Measurements from ENCODE around the gene EYS.

The EYS gene

GRCh38 chr6:65469650-65470049, 237.4 kb downstream of the EYS start:
- H3K27ac Mint-ChIP-seq, result no peak overlapping the region

GRCh38 chr6:65468307-65468706, 238.7 kb downstream of the EYS start:
- no peak for TF ChIP-seq CTCF (IDR thresholded peaks at IDR 0.05)
- Mint-ChIP-seq H3K27me3 (ENCODE audit: low read depth, poor library complexity) (peaks cover 6% of the 10 kb centered on the region), H3K9me3 (no peaks in the 10 kb centered on the region), H3K4me3 (no peak overlapping the region), H3K4me1 (no peaks in the 10 kb centered on the region), H3K36me3 (ENCODE audit: low read depth) (no peaks in the 10 kb centered on the region), H3K27ac (no peak overlapping the region)
- no peak for DNase-seq

More at GRCh38 chr6:65469650-65470049, 237.4 kb downstream of the EYS start:
- H3K27me3 Mint-ChIP-seq (ENCODE audit: low read depth, poor library complexity), result peaks cover 6% of the 10 kb centered on the region
- H3K4me3 Mint-ChIP-seq, result no peak overlapping the region
- no peaks in the 10 kb centered on the region for H3K9me3 Mint-ChIP-seq
- no peaks in the 10 kb centered on the region for H3K36me3 Mint-ChIP-seq (ENCODE audit: low read depth)
- H3K4me1 Mint-ChIP-seq, result no peaks in the 10 kb centered on the region
- TF ChIP-seq CTCF (IDR thresholded peaks at IDR 0.05), result no peak
- DNase-seq, result no peak

- TF ChIP-seq CTCF (IDR thresholded peaks at IDR 0.05), result no peak
- DNase-seq, result no peak
- H3K9me3 Mint-ChIP-seq, result no peaks in the 10 kb centered on the region
- H3K4me1 Mint-ChIP-seq, result peaks cover 5% of the 10 kb centered on the region
- no peak overlapping the region for H3K4me3 Mint-ChIP-seq
- H3K36me3 Mint-ChIP-seq (ENCODE audit: low read depth), result no peaks in the 10 kb centered on the region
- no peak overlapping the region for H3K27ac Mint-ChIP-seq
- H3K27me3 Mint-ChIP-seq (ENCODE audit: low read depth, poor library complexity), result peaks cover 7% of the 10 kb centered on the region
These were observed 245.9 kb downstream of the EYS start for GRCh38 chr6:65461121-65461520.

- no peaks in the 10 kb centered on the region for H3K27me3 Mint-ChIP-seq (ENCODE audit: low read depth, poor library complexity)
- no peaks in the 10 kb centered on the region for H3K4me1 Mint-ChIP-seq
- H3K4me3 Mint-ChIP-seq, result no peak overlapping the region
- no peaks in the 10 kb centered on the region for H3K9me3 Mint-ChIP-seq
- no peak for TF ChIP-seq CTCF (IDR thresholded peaks at IDR 0.05)
- no peak overlapping the region for H3K27ac Mint-ChIP-seq
- no peak for DNase-seq
- no peaks in the 10 kb centered on the region for H3K36me3 Mint-ChIP-seq (ENCODE audit: low read depth)
These were observed 254.7 kb downstream of the EYS start for GRCh38 chr6:65452333-65452732.

GRCh38 chr6:65450451-65450850, 256.6 kb downstream of the EYS start:
- DNase-seq, result no peak
- no peaks in the 10 kb centered on the region for H3K27me3 Mint-ChIP-seq (ENCODE audit: low read depth, poor library complexity)
- H3K4me1 Mint-ChIP-seq, result no peaks in the 10 kb centered on the region
- no peak overlapping the region for H3K4me3 Mint-ChIP-seq
- H3K9me3 Mint-ChIP-seq, result no peaks in the 10 kb centered on the region
- no peaks in the 10 kb centered on the region for H3K36me3 Mint-ChIP-seq (ENCODE audit: low read depth)
- no peak for TF ChIP-seq CTCF (IDR thresholded peaks at IDR 0.05)
- peak overlapping the region; percentile 31 for H3K27ac Mint-ChIP-seq

- Mint-ChIP-seq H3K27ac (no peak overlapping the region), H3K36me3 (ENCODE audit: low read depth) (no peaks in the 10 kb centered on the region), H3K27me3 (ENCODE audit: low read depth, poor library complexity) (no peaks in the 10 kb centered on the region), H3K9me3 (no peaks in the 10 kb centered on the region), H3K4me3 (no peak overlapping the region), H3K4me1 (no peaks in the 10 kb centered on the region)
- no peak for TF ChIP-seq CTCF (IDR thresholded peaks at IDR 0.05)
- no peak for DNase-seq
These were observed 257.1 kb downstream of the EYS start for GRCh38 chr6:65449926-65450325.
